PFSK-1 (cell line): ENCODE measurements around the gene LTF.

Source experiments
- POLR2AphosphoS5 ChIP-seq: IDR thresholded peaks from 2 replicates; pipeline ENCODE4 v1.6.1; 2012; ENCODE audit warnings: low read depth, mild to moderate bottlenecking, control low read depth, low read length, moderate library complexity
- TAF1 ChIP-seq: IDR thresholded peaks from 2 replicates; pipeline ENCODE4 v1.6.1; 2012; ENCODE audit warnings: low read length, control low read depth, borderline replicate concordance; ENCODE audit not compliant: insufficient read depth
- TF ChIP-seq, protein P1 (sequence below), 2 experiments: IDR thresholded peaks; 2 replicates each; pipeline versions ENCODE4 v1.6.1 to v1.8.0; 2011 to 2012; ENCODE audit warnings: low read depth in 2 of 2, low read length in 2 of 2, control low read depth in 1 of 2, inconsistent platforms in 1 of 2, mild to moderate bottlenecking in 1 of 2, moderate library complexity in 1 of 2; ENCODE audit not compliant: insufficient read depth in 1 of 2

DNA sequence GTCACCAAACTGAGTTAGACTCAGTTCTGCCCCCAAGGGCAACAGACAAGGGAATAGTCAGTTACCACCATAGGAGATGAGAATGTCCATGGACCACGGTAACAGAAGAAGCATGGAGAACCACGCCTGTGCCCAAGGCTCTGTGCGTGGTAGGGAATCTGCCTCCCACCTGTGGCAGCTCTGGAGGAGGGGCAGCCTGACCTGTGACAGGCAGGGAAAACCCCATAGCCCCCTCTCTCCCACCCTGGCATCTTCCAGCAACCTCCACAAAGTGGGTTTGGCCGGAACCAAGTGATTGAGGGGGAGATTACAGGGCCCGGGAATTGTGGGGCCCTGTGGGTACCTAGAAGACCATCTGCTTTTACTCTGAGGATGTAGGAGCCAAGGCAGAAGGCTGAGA, 14.3 kb upstream of the LTF start:
- TF ChIP-seq POLR2AphosphoS5 (no peak), TAF1 (no peak)
- TF ChIP-seq, protein P1, sequence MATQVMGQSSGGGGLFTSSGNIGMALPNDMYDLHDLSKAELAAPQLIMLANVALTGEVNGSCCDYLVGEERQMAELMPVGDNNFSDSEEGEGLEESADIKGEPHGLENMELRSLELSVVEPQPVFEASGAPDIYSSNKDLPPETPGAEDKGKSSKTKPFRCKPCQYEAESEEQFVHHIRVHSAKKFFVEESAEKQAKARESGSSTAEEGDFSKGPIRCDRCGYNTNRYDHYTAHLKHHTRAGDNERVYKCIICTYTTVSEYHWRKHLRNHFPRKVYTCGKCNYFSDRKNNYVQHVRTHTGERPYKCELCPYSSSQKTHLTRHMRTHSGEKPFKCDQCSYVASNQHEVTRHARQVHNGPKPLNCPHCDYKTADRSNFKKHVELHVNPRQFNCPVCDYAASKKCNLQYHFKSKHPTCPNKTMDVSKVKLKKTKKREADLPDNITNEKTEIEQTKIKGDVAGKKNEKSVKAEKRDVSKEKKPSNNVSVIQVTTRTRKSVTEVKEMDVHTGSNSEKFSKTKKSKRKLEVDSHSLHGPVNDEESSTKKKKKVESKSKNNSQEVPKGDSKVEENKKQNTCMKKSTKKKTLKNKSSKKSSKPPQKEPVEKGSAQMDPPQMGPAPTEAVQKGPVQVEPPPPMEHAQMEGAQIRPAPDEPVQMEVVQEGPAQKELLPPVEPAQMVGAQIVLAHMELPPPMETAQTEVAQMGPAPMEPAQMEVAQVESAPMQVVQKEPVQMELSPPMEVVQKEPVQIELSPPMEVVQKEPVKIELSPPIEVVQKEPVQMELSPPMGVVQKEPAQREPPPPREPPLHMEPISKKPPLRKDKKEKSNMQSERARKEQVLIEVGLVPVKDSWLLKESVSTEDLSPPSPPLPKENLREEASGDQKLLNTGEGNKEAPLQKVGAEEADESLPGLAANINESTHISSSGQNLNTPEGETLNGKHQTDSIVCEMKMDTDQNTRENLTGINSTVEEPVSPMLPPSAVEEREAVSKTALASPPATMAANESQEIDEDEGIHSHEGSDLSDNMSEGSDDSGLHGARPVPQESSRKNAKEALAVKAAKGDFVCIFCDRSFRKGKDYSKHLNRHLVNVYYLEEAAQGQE (IDR thresholded peaks at IDR 0.05; ENCODE audit: insufficient read depth in 1 of 2, low read depth in 2 of 2, low read length in 2 of 2) = no peak
